Measurements from ENCODE around the gene CCDC158.

CCDC158 gene

DNA sequence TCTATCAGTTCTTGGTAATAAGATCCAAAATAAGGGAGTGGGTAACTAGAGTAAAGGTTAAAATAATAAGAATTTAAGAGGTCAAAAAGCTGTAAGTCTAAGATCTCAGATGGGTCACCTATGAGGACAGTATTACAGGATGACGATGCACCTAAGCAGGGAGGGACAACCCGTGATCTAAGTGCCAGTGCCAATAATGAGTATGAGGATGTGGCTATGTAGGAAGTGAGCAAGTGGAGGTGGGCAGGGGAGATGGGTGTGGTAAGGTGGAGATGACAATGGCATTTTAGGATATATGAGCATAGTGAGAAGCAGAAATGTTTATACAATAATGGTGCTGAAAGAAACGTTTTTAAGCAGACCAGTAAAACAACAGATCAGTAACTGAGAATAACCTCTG lies 19.3 kb downstream of the CCDC158 start:
- H3K4me3 ChIP-seq (ENCODE audit: insufficient read depth, low read depth, low read length, poor library complexity, severe bottlenecking): no peak overlapping the region
- no peak for DNase-seq
- H3K27ac ChIP-seq (ENCODE audit: insufficient read depth, low read length, poor library complexity, severe bottlenecking): no peak overlapping the region
- no peaks in the 10 kb centered on the region for H3K36me3 ChIP-seq (ENCODE audit: control insufficient read depth, insufficient read depth, low read length)
- no peaks in the 10 kb centered on the region for H3K4me1 ChIP-seq (ENCODE audit: control insufficient read depth, insufficient read depth, low read length, poor library complexity, severe bottlenecking)
- H3K9me3 ChIP-seq (ENCODE audit: control insufficient read depth, low read length): no peaks in the 10 kb centered on the region
- H3K27me3 ChIP-seq (replicated peaks; ENCODE audit: control insufficient read depth, insufficient read depth, low read length, poor library complexity, severe bottlenecking): no peaks in the 10 kb centered on the region

DNA sequence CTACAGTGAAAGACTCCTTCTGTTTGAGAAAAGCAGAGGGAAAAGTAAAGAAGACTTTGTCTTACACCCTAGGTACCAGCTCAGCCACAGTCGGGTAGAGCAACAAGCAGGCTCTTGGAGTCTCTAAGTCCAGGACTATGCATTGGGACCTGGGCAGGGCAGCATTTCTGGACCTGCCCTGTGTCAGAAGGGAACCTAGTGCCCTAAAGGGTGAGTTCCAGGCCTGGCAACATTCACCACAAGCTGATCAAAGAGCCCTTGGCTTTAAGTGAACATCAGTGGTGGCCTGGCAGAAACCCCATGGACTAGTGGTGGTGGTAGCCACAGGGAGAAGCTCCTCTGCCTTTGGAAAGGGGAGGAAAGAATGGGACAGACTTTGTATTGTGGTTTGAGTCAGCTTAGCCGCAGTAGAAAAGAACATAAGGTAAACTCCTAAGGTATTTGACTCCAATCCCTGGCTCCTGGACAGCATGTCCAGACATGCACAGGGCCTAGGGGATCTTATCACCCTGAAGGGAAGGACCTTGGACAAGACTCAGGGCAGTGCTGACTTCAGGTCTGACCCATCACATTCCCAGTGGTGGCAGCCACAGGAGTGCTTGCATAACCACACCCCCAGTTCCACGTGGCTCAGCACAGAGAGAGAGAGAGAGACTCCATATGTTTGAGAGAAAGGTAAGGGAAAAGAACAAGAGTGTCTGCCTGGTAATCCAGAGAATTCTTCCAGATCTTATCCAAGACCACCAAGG lies 32.6 kb downstream of the CCDC158 start:
- Histone ChIP-seq H3K4me3 (ENCODE audit: insufficient read depth, low read depth, low read length, poor library complexity, severe bottlenecking) (no peak overlapping the region), H3K27ac (ENCODE audit: insufficient read depth, low read length, poor library complexity, severe bottlenecking) (no peak overlapping the region), H3K27me3 (replicated peaks; ENCODE audit: control insufficient read depth, insufficient read depth, low read length, poor library complexity, severe bottlenecking) (no peaks in the 10 kb centered on the region), H3K9me3 (ENCODE audit: control insufficient read depth, low read length) (no peaks in the 10 kb centered on the region), H3K4me1 (ENCODE audit: control insufficient read depth, insufficient read depth, low read length, poor library complexity, severe bottlenecking) (no peaks in the 10 kb centered on the region), H3K36me3 (ENCODE audit: control insufficient read depth, insufficient read depth, low read length) (no peaks in the 10 kb centered on the region)
- DNase-seq: no peak

DNA sequence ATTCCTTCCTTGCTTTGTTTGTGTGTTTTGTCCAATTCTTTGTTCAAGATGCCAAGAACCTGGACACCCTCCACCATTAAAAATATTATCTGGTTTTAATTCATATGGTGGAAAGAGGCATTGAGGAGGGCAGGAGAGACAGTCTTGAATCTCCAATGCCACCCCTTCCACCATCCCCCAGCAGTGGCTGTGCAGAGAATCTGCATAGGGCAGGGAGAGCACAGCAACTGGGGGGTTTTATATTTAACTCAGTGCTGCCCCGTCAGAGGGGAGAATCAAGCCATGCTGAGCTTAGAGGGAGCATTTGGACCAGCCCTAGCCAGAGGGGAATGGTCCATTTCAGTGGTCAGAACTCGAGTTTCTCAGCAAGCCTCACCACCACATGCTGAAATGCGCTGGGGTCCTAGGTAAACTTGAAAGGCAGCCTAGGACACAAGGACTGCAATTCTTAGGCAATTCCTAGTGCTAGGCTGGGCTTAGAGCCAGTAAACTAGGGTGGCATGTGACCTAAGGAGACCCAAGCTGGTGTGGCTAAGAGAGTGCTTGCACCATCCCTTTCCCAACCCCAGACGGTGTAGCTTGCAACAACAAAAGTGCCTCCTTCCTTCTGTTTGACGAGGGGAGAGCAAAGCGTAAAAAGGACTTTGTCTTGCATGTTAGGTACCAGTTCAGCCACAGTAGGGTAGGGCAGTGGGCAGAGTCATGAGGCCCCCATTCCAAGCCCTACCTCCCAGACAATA lies 34.2 kb downstream of the CCDC158 start:
- Histone ChIP-seq H3K4me3 (ENCODE audit: insufficient read depth, low read depth, low read length, poor library complexity, severe bottlenecking) (no peak overlapping the region), H3K9me3 (ENCODE audit: control insufficient read depth, low read length) (no peaks in the 10 kb centered on the region), H3K4me1 (ENCODE audit: control insufficient read depth, insufficient read depth, low read length, poor library complexity, severe bottlenecking) (no peaks in the 10 kb centered on the region), H3K27me3 (replicated peaks; ENCODE audit: control insufficient read depth, insufficient read depth, low read length, poor library complexity, severe bottlenecking) (no peaks in the 10 kb centered on the region), H3K27ac (ENCODE audit: insufficient read depth, low read length, poor library complexity, severe bottlenecking) (no peak overlapping the region), H3K36me3 (ENCODE audit: control insufficient read depth, insufficient read depth, low read length) (no peaks in the 10 kb centered on the region)
- no peak for DNase-seq

DNA sequence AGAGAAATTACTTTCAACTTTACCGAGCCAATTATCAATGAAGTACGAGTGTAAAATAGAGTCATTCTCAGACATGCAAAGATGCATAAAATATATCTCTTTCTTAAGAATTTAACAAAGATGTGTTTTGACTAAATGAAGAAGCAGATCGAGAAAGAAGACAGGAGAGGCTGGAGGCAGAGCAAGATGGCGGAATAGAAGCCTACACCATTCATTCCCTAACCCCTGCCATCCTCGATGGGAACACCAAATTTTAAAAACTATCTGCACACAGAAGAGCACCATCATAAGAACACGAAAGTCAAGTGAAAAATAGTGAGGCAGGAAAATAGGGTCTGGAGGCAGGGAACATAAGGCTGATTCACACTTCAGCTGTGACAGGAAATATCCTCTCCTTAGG lies 35.0 kb downstream of the CCDC158 start:
- H3K27ac ChIP-seq (ENCODE audit: insufficient read depth, low read length, poor library complexity, severe bottlenecking): no peak overlapping the region
- no peaks in the 10 kb centered on the region for H3K4me1 ChIP-seq (ENCODE audit: control insufficient read depth, insufficient read depth, low read length, poor library complexity, severe bottlenecking)
- DNase-seq: no peak
- H3K27me3 ChIP-seq (replicated peaks; ENCODE audit: control insufficient read depth, insufficient read depth, low read length, poor library complexity, severe bottlenecking): no peaks in the 10 kb centered on the region
- H3K4me3 ChIP-seq (ENCODE audit: insufficient read depth, low read depth, low read length, poor library complexity, severe bottlenecking): no peak overlapping the region
- no peaks in the 10 kb centered on the region for H3K9me3 ChIP-seq (ENCODE audit: control insufficient read depth, low read length)
- no peaks in the 10 kb centered on the region for H3K36me3 ChIP-seq (ENCODE audit: control insufficient read depth, insufficient read depth, low read length)

DNA sequence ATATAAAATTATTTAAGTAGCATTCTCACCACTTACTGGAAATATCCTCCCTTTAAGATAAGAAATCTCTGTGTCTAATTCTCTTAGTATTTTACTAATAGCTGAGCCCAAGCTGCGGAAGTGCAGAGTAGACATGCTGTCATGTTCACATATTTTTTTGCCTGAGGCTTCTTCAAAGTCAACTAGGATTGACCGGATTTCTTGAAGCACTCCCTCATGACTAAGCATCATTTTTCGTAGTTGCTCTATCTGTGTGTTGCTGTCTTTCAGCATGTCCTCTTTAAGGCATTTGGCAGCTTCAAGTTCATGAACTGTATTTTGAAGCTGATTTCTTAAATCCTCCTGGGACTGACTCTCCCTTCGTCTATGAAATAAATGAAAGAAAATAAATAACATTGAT lies 36.9 kb downstream of the CCDC158 start:
- Histone ChIP-seq H3K36me3 (ENCODE audit: control insufficient read depth, insufficient read depth, low read length) (no peaks in the 10 kb centered on the region), H3K4me3 (ENCODE audit: insufficient read depth, low read depth, low read length, poor library complexity, severe bottlenecking) (no peak overlapping the region), H3K9me3 (ENCODE audit: control insufficient read depth, low read length) (no peaks in the 10 kb centered on the region), H3K4me1 (ENCODE audit: control insufficient read depth, insufficient read depth, low read length, poor library complexity, severe bottlenecking) (no peaks in the 10 kb centered on the region), H3K27me3 (replicated peaks; ENCODE audit: control insufficient read depth, insufficient read depth, low read length, poor library complexity, severe bottlenecking) (no peaks in the 10 kb centered on the region), H3K27ac (ENCODE audit: insufficient read depth, low read length, poor library complexity, severe bottlenecking) (no peak overlapping the region)
- no peak for DNase-seq

DNA sequence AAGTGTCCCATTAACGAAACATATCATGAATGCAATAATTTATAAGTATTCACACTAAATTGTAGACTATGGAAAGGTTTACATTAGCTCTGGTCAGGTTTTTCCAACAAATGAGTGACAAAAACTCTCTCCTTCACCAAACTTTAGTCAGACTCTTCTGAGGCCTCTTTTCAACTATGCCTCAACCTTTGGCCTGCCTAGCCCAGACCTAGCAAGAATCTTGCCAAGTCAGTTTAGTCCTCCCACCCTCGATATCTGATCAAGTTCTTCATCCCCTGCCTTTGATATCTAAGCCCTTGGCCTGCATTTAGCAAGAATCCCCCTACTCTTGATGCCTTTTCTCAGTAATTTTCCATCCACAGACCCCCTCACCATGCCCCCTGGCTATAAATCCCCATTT lies 37.9 kb downstream of the CCDC158 start:
- no peak overlapping the region for H3K4me3 ChIP-seq (ENCODE audit: insufficient read depth, low read depth, low read length, poor library complexity, severe bottlenecking)
- H3K9me3 ChIP-seq (ENCODE audit: control insufficient read depth, low read length): no peaks in the 10 kb centered on the region
- DNase-seq: no peak
- H3K4me1 ChIP-seq (ENCODE audit: control insufficient read depth, insufficient read depth, low read length, poor library complexity, severe bottlenecking): no peaks in the 10 kb centered on the region
- H3K27me3 ChIP-seq (replicated peaks; ENCODE audit: control insufficient read depth, insufficient read depth, low read length, poor library complexity, severe bottlenecking): no peaks in the 10 kb centered on the region
- H3K36me3 ChIP-seq (ENCODE audit: control insufficient read depth, insufficient read depth, low read length): no peaks in the 10 kb centered on the region
- H3K27ac ChIP-seq (ENCODE audit: insufficient read depth, low read length, poor library complexity, severe bottlenecking): no peak overlapping the region

DNA sequence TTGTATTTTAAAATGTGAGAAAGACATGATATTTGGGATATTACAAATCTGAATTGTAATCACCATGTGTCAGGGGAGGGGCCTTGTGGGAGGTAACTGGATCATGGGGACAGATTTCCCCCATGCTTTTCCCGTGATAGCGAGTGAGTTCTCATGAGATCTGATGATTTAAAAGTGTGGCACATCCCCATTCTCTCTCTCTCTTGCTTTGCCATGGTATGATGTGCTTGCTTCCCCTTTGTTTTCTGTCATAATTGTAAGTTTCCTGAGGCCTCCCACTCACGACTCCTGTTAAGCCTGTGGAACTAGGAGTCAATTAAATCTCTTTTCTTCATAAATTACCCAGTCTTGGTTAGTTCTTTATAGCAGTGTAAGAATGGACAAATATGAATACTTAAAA lies 39.0 kb downstream of the CCDC158 start:
- no peak for DNase-seq
- no peaks in the 10 kb centered on the region for H3K4me1 ChIP-seq (ENCODE audit: control insufficient read depth, insufficient read depth, low read length, poor library complexity, severe bottlenecking)
- no peak overlapping the region for H3K4me3 ChIP-seq (ENCODE audit: insufficient read depth, low read depth, low read length, poor library complexity, severe bottlenecking)
- H3K36me3 ChIP-seq (ENCODE audit: control insufficient read depth, insufficient read depth, low read length): no peaks in the 10 kb centered on the region
- no peaks in the 10 kb centered on the region for H3K27me3 ChIP-seq (replicated peaks; ENCODE audit: control insufficient read depth, insufficient read depth, low read length, poor library complexity, severe bottlenecking)
- no peak overlapping the region for H3K27ac ChIP-seq (ENCODE audit: insufficient read depth, low read length, poor library complexity, severe bottlenecking)
- H3K9me3 ChIP-seq (ENCODE audit: control insufficient read depth, low read length): no peaks in the 10 kb centered on the region

DNA sequence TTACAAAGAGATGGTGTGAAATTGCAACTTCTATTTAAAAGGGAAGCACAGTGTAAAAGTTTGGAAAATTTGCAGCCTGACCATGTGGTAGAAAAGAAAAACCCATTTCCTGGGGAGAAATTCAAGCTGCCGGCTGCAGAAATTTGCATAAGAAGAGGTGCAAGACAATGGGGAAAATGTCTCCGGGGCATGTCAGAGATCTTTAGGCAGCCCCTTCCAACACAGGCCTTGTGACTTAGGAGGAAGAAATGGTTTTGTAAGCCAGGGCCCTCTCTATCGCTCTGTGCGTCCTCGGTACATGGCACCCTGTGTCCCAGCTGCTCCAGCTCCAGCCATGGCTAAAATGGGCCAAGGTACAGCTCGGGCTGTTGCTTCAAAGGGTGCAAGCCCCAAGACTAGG lies 40.4 kb downstream of the CCDC158 start:
- Histone ChIP-seq H3K36me3 (ENCODE audit: control insufficient read depth, insufficient read depth, low read length) (no peaks in the 10 kb centered on the region), H3K9me3 (ENCODE audit: control insufficient read depth, low read length) (no peaks in the 10 kb centered on the region), H3K27ac (ENCODE audit: insufficient read depth, low read length, poor library complexity, severe bottlenecking) (no peak overlapping the region), H3K4me1 (ENCODE audit: control insufficient read depth, insufficient read depth, low read length, poor library complexity, severe bottlenecking) (no peaks in the 10 kb centered on the region), H3K27me3 (replicated peaks; ENCODE audit: control insufficient read depth, insufficient read depth, low read length, poor library complexity, severe bottlenecking) (no peaks in the 10 kb centered on the region), H3K4me3 (ENCODE audit: insufficient read depth, low read depth, low read length, poor library complexity, severe bottlenecking) (no peak overlapping the region)
- no peak for DNase-seq

DNA sequence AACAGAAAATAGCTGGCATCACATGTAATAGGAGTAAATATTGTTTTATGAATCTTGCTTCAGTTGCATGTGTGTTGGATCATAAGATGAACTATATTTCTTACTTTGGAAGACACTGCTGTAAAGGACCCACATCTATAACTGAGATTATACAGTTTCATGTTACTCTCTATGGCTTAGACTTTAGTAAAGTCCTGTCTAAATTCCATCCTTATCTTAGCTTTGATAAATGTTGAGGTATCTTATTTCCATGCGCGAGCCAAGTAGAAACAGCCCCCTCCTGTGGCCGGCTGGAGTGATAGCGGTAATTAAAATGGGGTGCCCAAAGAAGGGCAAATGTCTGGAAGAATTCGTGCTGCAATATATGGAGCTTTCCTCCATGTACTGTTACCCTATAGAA lies 43.0 kb downstream of the CCDC158 start:
- Histone ChIP-seq H3K4me1 (ENCODE audit: control insufficient read depth, insufficient read depth, low read length, poor library complexity, severe bottlenecking) (no peaks in the 10 kb centered on the region), H3K27ac (ENCODE audit: insufficient read depth, low read length, poor library complexity, severe bottlenecking) (no peak overlapping the region), H3K27me3 (replicated peaks; ENCODE audit: control insufficient read depth, insufficient read depth, low read length, poor library complexity, severe bottlenecking) (peaks cover 4% of the 10 kb centered on the region), H3K36me3 (ENCODE audit: control insufficient read depth, insufficient read depth, low read length) (no peaks in the 10 kb centered on the region), H3K4me3 (ENCODE audit: insufficient read depth, low read depth, low read length, poor library complexity, severe bottlenecking) (no peak overlapping the region), H3K9me3 (ENCODE audit: control insufficient read depth, low read length) (no peaks in the 10 kb centered on the region)
- peak in 1 of 3 donors; percentile 24 for DNase-seq

DNA sequence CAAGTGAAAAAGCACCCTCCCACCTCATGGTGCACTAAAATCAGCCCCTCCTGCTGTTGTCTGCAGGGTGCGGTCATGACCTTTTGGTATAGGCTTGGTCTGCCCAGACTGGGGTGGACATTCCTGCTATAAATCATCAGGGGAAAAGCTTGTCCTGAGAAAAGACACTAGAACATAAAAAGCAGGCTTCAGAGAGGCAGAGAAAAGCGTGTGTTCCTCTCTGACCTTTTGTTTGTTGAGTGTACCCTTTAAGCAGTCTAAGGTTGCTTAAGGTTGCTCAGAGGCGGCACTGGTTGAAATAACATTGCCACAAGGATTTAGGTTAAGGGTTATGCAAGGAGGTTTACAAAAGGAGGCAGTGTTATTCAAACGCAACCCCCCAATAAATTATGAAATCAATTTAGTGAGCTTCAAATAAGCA lies 43.5 kb downstream of the CCDC158 start:
- H3K27ac ChIP-seq (ENCODE audit: insufficient read depth, low read length, poor library complexity, severe bottlenecking): no peak overlapping the region
- no peaks in the 10 kb centered on the region for H3K9me3 ChIP-seq (ENCODE audit: control insufficient read depth, low read length)
- H3K27me3 ChIP-seq (replicated peaks; ENCODE audit: control insufficient read depth, insufficient read depth, low read length, poor library complexity, severe bottlenecking): peaks cover 4% of the 10 kb centered on the region
- no peak for DNase-seq
- H3K36me3 ChIP-seq (ENCODE audit: control insufficient read depth, insufficient read depth, low read length): no peaks in the 10 kb centered on the region
- no peaks in the 10 kb centered on the region for H3K4me1 ChIP-seq (ENCODE audit: control insufficient read depth, insufficient read depth, low read length, poor library complexity, severe bottlenecking)
- no peak overlapping the region for H3K4me3 ChIP-seq (ENCODE audit: insufficient read depth, low read depth, low read length, poor library complexity, severe bottlenecking)
